ENCODE results near the gene POLR3GL.

POLR3GL gene

DNA sequence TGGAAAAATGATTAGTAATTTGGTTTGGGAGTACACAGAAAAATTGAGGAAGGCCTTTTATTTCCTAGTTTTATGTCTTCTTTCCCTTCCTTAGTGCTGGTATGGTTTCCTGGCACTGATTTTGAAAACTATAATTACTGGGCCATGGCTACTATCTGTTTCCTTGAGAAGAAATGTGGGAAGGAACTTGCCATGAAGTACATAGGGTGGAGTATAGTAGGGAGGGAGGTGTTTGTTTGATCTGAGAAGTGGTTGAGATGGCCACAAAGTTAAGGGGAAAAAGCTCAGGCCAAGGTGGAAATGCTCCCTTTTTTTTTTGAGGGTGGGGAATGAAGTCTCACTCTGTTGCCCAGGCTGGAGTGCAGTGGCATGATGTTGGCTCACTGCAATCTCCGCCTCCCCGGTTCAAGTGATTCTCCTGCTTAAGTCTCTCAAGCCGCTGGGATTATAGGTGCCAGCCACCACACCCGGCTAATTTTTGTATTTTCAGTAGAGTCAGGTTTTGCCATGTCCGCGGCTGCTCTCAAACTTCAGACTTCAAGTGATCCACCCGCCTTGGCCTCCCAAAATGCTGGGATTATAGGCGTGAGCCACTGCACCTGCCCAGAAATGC, 45.7 kb downstream of the POLR3GL start:
- no peak overlapping the region for H3K4me3 ChIP-seq (ENCODE audit: low read length)
- DNase-seq (ENCODE audit: low read depth) = no peak
- TF ChIP-seq CTCF (conservative IDR thresholded peaks at IDR 0.05; ENCODE audit: low read length) = no peak

GRCh38 chr1:146012703-146013558, 48.4 kb downstream of the POLR3GL start:
- H3K4me3 ChIP-seq (ENCODE audit: low read length) = no peak overlapping the region
- DNase-seq (ENCODE audit: low read depth) = peak; percentile 81
- peak; percentile 77 for TF ChIP-seq CTCF (conservative IDR thresholded peaks at IDR 0.05; ENCODE audit: low read length)

DNA sequence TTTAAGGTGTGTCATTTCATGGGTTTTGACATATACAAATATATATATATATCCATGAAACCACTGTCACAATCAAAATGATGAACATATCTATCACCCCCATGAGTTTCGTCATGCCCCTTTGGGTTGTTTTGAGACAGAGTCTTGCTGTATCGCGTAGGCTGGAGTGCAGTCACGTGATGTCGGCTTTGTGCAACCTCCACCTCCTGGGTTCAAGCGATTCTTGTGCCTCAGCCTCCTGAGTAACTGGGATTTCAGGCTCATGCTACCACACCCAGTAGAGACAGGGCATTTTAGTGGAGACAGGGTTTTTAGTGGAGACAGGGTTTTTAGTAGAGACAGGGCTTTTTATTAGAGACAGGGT, 49.1 kb downstream of the POLR3GL start:
- DNase-seq (ENCODE audit: low read depth) = no peak
- TF ChIP-seq CTCF (conservative IDR thresholded peaks at IDR 0.05; ENCODE audit: low read length) = no peak
- no peak overlapping the region for H3K4me3 ChIP-seq (ENCODE audit: low read length)

DNA sequence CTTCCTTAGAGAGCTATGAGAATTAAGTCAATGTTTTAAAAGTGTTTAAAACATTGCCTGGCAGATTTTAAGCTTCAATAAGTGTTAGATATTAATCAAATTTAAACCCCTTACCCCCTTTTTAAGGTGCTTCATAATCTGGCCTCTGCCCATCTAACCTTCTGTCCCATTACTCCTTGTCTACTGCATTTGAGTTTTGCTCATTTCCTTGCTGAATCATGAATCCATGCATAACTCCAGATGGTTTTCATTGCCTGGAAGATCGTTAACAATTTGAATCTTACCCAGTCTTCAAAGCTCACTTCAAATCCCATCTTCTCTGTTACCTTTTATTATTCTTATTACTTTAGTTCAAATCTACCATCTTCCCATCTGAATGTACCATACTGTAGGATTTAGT, 52.4 kb downstream of the POLR3GL start:
- no peak for TF ChIP-seq CTCF (conservative IDR thresholded peaks at IDR 0.05; ENCODE audit: low read length)
- peak; percentile 43 for DNase-seq (ENCODE audit: low read depth)
- no peak overlapping the region for H3K4me3 ChIP-seq (ENCODE audit: low read length)

DNA sequence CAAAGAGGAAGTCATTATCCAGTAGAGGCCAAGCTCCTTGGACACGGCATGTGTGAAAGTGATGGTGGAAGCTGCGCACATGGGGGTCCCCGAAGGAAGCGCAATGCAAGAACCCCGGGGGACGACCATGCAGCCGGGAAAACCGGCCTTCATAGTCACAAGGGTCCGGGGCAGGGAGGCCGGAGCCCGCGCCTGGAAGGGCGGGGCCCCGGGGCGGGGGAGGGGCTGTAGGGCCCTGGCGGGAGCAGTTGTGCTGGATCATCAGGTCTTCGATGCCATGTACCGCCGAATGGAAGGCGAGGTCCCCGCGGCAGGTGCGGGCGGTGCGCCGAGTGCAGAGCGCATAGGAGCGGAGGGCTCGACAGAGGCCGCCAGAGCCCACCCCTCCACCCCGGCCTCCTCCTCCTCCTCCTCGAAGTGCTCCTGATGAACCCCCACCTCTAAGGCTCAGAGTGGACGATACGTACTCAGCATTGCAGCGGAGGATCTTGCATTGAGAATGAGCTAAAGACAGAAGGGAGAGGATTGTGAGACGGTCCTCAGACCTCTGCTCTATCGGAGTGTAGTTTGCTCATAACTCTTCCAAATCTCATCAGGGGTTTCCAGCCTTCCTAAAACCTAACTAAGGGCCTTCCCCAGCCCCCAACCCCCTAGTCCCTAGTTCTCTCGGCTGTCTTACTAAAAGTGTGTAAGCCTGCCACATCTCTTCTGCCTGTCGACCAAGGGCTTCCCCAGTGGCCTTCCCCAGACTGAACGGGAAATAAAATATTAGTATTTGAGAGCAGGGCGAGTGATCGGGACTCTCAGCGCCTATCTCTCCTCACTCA, 55.0 kb downstream of the POLR3GL start:
- no peak for TF ChIP-seq CTCF (conservative IDR thresholded peaks at IDR 0.05; ENCODE audit: low read length)
- DNase-seq (ENCODE audit: low read depth) = no peak
- H3K4me3 ChIP-seq (ENCODE audit: low read length) = no peak overlapping the region

DNA sequence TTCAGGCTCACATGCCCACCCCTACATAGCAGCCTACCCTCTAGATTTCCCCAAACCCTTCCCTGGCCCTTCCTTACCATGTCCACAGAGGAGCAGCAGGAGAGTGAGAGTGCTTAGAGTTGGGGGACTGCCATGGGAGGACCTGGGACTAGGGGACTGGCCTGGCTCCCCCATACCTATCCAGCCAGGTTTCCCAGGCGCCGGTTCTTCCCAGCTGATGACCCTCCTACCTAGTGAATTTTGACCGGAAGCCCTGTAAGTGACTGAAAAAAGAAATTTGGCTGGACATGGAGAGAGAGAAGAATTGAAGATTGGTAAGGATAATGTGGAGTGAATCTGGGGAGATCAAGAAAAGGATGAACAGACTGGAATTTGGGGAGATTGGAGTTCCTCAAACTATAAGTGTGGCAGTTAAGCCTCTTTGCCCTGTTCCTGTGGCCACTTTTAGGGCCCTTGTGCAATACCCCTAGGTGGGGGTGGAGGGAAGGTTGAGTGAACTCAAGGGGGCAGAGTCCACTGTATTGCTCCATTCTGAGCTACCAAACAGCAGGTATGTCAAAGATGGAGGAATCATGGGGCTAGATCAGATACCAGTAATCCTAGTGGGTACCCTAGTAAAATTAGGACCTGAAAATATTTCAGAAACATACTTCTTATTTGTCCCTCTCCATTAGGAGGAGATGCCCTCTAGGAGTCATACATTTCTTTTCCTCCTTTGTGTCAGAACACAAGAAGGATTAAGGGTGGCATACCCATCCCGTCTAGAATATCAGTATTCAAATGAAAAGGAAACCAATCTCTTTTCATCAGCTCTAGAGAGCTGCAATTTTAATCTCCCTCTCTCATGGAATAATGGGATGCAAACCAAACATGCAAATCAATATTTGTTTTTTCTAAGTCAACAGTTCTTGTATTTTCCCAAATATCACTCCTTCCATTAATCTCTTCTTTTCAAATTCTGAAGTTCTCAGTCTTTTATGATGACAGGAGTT, 55.9 kb downstream of the POLR3GL start:
- DNase-seq (ENCODE audit: low read depth) = no peak
- no peak for TF ChIP-seq CTCF (conservative IDR thresholded peaks at IDR 0.05; ENCODE audit: low read length)
- no peak overlapping the region for H3K4me3 ChIP-seq (ENCODE audit: low read length)
